Prostate gland (tissue), 2 donors: ENCODE results near the gene RBM19.

Source experiments
- CTCF ChIP-seq, 4 experiments: fragments of 200-600 bp in 2 of 4; fragments of 450-650 bp in 2 of 4; sonication (generic) in 2 of 4; IDR thresholded peaks; 1 replicate in 3 of 4; 2 replicates in 1 of 4; pipeline ENCODE4 v1.5.1; 2016 to 2019; ENCODE audit warnings: antibody characterized with exemption in 4 of 4, mild to moderate bottlenecking in 2 of 4, moderate library complexity in 2 of 4
- POLR2A ChIP-seq: fragments of 450-650 bp; IDR thresholded peaks from one replicate; pipeline ENCODE4 v1.6.1; 2016; ENCODE audit warnings: antibody characterized with exemption, mild to moderate bottlenecking

GRCh38 chr12:113842699-113843098 is 123.4 kb downstream of the RBM19 start:
- TF ChIP-seq CTCF (IDR thresholded peaks at IDR 0.05) (no peak), POLR2A (no peak)
